ENCODE data around the gene P3H2.
"Not testable (repeated sequence)": the region's sequence is repeated elsewhere in the genome, so short reads cannot be mapped to it uniquely, and the experiment has no call there.

P3H2 gene

GRCh38 chr3:190120269-190121060 is at the start of gene P3H2:
Gene P3H2, minus strand, starts transcription at chr3:190120897. Its CDS starts 166 bp downstream, at chr3:190120731.
- DNase-seq = peak; percentile 25 to 40

- no peak for DNase-seq
Measured at GRCh38 chr3:190169877-190170276, 49.2 kb upstream of the P3H2 start.

GRCh38 chr3:190169243-190169642 is 48.5 kb upstream of the P3H2 start:
- no peak for DNase-seq

- no peak for DNase-seq
Measured at GRCh38 chr3:190167936-190168680, 47.4 kb upstream of the P3H2 start.

GRCh38 chr3:190166948-190167347 is 46.3 kb upstream of the P3H2 start:
- DNase-seq = no peak

GRCh38 chr3:190165253-190165652 is 44.6 kb upstream of the P3H2 start:
- no peak for DNase-seq

GRCh38 chr3:190162013-190162412 is 41.3 kb upstream of the P3H2 start:
- DNase-seq = not testable (repeated sequence)

- no peak for DNase-seq
Measured at GRCh38 chr3:190159902-190160435, 39.3 kb upstream of the P3H2 start.

- no peak for DNase-seq
Measured at GRCh38 chr3:190158261-190158660, 37.6 kb upstream of the P3H2 start.

- DNase-seq = no peak
Measured at GRCh38 chr3:190155752-190156151, 35.1 kb upstream of the P3H2 start.

GRCh38 chr3:190150681-190151080 is 30.0 kb upstream of the P3H2 start:
- no peak for DNase-seq

GRCh38 chr3:190149830-190150619 is 29.3 kb upstream of the P3H2 start:
- not testable (repeated sequence) for DNase-seq

- DNase-seq = not testable (repeated sequence)
Measured at GRCh38 chr3:190144793-190145192, 24.1 kb upstream of the P3H2 start.

GRCh38 chr3:190142041-190142440 is 21.3 kb upstream of the P3H2 start:
- DNase-seq = no peak

GRCh38 chr3:190139365-190139764 is 18.7 kb upstream of the P3H2 start:
- DNase-seq = no peak

GRCh38 chr3:190132371-190132770 is 11.7 kb upstream of the P3H2 start:
- DNase-seq = no peak

GRCh38 chr3:190131329-190131728 is 10.6 kb upstream of the P3H2 start:
- no peak for DNase-seq

- no peak for DNase-seq
Measured at GRCh38 chr3:190130696-190131095, 10.0 kb upstream of the P3H2 start.

- DNase-seq = no peak
Measured at GRCh38 chr3:190130037-190130436, 9.3 kb upstream of the P3H2 start.

- DNase-seq = no peak
Measured at GRCh38 chr3:190127797-190128196, 7.1 kb upstream of the P3H2 start.

GRCh38 chr3:190127195-190127594 is 6.5 kb upstream of the P3H2 start:
- DNase-seq = no peak

- DNase-seq = no peak
Measured at GRCh38 chr3:190125436-190126068, 4.9 kb upstream of the P3H2 start.

- DNase-seq = no peak
Measured at GRCh38 chr3:190124067-190124466, 3.4 kb upstream of the P3H2 start.
